Measurements from ENCODE around the gene NSF. TPM values are rescaled to one million over a fixed set of nuclear protein-coding genes. Genes with fewer than 3 reads are reported as not detected.
"Not testable (repeated sequence)": the region's sequence is repeated elsewhere in the genome, so short reads cannot be mapped to it uniquely, and the experiment has no call there.

Gene NSF
- total RNA-seq, 1 donor from 2014 or later = 28.6 TPM

DNA sequence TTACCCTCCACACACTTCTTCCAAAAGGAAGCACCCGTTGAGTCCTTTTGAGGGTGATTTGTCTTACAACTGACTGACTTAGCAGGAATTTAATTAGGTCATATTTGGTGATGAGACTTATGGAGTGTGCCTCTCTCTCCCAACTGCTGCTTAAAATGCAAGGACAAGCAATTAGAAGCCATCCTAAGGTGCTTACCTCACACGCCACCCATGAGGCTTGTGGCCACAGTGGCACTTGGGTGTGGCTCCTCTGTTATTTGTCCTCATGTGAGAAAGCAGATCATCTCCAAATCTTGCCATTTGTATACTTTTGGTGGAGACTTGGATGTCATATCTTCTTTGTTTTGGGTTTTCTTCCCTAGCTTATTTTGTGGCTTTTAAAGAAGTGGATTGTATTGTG lies 166.4 kb downstream of the NSF start:
- DNase-seq = no peak

DNA sequence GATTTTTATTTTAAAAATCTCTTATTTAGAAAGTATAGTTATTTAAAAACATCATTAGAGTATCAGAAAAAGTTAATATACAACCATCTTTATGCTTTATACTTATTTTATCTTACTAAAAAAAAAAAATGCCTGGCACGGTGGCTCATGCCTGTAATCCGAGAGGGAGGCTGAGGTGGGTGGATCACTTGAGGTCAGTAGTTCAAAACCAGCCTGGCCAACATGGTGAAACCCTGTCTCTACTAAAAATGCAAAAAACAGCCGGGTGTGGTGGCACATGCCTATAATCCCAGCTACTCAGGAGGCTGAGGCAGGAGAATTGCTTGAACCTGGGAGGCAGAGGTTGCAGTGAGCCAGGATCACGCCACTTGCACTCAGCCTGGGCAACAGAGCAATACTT lies 167.1 kb downstream of the NSF start:
- DNase-seq = peak; percentile 38

DNA sequence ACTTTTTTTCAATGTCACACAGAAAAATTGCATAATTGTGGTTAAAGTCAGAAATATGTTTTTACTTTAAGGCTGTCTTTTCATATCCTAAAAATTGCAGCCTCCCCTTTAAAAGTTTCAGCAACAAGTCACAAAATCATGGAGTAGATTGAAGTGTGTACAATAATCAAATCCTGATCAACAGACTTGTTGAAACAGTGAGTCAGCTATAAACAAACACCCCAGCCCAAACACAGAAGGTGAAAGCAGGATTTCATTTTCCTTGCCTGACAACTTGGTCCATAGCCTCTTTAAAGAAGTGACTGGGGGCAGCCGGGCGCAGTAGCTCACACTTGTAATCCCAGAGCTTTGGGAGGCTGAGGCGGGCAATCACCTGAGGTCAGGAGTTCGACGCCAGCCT lies 168.1 kb downstream of the NSF start:
- DNase-seq = no peak

DNA sequence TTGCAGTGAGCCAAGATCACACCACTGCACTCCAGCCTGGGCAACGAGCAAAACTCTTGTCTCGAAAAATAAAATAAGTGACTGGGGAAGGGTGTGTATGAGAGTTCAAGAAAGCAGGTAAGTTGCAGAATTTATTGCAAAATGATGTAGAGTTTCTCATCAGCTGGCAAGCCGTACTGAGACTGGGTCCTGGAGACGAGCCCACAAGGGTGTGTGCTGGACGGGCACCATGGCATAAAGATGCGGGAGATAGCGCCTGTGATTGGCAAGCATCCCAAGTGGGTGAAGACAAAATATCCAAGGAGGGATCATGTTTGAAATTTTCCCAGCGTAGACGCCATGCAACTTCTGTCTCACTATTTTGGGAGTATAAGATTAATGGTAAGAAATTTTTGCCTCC lies 168.7 kb downstream of the NSF start:
- no peak for DNase-seq

DNA sequence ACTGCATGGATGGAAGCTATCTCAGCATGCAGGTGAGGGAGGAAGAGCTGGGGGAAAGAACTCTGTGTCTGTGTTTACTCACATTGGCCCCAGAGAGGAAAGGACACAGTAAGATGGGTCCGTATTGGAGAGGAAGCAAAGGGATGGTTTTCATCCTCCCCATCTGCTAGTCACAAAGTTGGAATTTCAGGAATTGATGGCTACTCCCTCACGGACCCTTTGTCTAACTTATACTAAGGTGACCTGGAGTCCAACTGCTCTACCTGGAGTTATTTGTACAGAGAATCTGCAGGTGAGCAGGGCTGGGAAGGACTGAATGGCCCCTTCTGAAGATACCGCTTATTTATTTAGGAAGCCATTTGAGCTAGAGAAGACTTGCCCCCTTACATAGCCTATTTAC lies 172.9 kb downstream of the NSF start:
- no peak for DNase-seq

DNA sequence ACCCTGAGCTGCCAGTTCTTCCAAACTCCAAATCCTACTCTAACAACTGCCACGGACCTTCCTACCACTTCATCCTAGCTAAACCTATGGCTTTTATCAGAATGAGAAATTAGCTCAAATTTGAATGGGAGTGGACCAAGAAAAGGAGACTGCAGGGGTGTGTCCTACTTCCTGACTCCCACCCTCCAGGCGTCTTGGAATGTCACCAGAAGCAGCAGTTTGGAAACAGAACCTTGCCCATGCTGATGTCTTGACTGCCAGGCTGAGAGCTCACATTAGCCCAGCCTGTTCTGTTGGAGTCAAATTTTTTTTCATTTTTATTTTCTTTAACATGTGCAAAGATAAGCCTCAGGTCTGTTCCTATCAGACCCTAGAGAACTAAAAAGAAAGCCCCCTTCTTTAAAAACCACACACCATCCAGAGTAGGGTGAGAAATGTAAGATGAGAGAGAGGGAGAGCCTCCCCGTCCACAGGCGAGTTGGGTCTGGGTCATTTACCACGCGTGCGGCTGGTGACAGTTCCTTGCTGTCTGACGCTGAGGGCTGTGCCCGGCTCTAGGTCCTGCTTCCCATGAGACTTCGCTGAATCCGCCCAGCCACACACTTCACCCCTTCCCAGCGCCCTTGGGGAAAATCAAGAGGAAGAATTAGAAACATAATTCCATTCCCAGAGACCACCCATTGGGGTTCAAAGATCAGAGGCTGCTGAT lies 173.7 kb downstream of the NSF start:
- DNase-seq = no peak

DNA sequence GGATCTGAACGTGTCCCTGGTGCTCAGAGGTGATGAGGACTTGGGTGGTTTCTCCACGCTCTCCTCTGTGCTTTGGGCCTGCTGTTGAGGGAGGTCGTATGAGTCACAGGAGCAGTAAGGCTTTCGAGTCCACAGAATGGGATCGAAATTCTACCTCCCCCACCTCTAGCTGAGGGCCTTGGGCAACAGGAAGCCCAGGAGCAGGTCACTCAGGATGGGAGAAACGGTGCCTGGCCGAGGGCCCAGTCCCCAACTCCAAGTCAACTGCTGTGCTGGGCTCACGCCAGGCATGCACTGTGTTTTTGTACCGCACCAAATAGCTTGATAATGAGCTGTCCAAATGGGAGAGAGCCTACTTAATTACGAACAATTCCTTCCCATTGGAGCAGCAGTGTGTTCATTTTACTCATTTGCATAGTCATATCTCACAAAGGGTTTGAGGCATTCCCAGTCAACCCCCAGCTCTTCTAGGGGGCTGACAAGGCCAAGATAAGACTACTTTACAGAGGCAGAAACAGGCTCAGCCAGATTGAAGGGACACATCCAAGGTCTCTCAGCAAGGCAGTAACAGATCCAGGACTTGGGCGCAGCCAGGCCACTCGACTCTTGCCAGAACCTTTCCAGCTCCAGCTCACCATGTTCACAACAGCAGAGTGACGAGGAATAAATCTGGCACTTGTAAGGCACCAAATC lies 174.4 kb downstream of the NSF start:
- DNase-seq = no peak

DNA sequence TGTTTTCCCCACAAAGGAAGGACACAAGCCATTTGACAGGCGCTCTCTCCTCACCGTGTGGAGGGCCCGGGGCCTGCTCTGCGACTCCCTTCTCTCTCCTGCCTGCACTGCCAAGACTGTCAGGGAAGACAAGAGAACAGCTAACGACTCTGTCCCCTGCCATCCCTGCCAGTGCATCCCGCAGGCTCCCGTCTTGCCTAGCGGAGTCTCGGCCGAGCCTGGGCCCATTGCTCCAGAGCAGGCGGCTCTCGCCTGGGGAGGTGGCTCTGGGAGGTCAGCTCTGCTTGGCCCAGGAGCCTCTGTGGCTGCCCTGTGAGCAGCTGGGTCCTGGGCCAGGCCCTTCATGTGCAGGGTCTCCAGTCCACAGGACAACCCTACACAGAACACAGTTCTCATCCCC lies 175.0 kb downstream of the NSF start:
- no peak for DNase-seq

DNA sequence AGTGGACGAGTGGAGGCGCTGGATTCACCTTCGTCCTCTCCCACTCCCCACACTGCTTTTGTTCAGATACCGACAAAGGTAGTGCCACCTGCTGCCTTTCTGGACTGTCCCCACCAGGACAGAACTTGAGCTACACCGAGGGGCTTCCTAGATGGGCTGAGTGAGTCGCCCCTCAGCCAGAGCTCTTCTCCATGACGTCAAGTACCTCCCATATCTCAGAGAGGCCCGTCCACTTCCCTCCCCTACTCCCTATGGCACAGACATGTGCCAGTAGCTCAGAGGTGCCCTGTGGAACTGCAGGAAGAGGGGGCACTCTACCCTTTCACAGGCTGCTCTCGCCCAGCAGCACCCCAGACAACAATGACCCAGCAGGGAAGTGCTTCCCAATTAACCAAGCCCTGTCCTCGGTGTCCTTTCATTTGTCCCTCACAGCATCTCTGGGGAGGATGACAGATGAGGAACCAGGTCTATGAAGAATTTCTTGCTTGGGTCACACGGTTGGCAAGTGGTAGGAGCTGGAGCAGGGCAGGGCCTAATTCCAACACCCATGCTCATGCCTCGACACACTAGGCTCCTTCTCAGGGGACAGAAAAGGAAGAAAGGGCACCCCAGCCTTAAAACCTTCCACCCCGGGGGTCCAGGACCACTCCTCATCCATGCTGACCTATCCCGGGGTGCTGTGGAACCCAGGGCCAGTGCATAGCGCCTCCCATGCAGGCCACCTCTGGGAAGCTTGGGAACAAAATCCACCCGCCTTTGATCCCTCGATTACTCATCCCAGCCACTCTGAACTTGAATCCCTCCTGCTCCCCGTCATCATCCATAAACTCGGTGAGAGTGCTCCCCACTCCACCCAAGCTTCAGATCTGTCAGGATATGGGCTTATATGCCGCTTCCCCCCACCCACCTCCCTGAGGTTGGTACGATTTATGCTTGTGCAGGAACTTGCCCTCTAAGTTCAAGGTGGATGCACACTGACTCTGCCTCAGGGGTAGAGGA lies 176.3 kb downstream of the NSF start:
- DNase-seq = no peak

DNA sequence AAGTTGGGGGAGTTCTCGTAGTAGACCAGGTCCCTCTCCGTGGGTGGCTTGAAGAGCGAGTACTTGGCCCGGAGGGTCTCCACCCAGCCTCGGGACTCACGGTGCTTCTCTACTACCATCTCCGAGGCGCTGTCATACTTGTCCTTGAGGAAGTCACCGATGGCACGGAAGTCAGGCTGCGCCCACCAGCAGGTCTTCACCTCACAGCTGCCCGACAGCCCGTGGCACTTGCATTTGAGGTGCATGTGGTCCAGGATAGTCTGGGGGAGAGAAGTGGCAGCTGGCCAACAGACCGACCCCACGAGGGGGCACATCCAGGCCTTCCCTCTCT lies 178.0 kb downstream of the NSF start:
- DNase-seq = no peak

DNA sequence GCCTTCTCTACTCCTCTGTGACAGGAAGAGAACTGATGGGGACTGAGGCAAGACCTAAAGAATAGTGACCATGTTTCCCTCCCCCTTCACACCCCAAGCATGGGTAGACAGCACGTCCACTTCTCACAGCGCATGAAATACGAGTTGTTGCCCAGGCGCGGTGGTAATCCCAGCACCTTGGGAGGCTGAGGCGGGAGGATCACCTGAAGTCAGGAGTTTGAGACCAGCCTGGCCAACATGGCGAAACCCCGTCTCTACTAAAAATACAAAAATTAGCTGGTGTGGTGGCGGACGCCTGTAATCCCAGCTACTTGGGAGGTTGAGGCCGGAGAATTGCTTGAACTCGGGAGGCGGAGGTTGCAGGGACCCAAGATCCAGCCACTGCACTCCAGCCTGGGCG lies 178.4 kb downstream of the NSF start:
- DNase-seq = not testable (repeated sequence)

DNA sequence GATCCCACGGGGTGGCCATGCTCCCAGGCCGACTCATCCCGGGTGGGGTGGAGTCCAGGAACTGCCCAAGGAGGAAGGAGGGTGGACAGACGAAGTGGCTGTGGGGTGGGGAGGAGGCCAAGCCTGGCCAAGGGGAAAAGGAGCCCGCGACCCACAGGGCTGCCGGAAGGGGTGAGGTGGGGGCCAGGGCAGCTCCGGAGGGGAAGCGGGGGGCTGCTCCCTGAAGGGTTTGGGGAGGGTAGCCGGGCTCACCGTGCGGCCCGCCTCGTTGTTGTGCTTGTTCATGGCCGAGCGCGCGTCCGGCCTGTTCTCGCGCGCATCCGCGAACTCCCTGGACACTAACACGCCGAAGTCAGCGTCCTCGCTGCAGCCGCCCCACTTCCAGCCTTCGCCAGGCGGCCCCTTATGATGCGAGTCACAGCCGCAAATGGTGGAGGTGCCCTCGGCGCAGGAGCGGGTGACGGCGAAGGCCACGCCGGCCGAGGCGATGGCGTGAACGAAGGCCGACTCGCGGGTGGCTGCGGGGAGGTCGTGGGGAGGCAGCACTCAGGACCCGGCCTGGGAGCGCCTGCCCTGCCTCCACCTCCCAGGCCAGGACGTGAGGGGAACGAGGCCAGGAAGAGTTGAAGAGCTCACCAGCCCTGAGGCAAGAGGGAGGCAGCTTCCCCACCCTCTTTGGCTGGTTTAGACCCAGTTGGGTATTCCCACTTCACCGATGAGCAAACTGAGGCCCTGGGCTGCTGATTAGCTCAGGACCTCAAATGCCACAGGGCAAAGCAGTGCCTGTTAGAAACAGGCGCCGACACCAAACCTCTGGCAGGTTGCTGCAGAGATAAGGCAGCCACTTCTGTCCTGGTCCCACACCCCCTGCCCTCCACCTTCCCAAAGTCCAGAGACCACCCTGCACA lies 179.3 kb downstream of the NSF start:
- DNase-seq = no peak

DNA sequence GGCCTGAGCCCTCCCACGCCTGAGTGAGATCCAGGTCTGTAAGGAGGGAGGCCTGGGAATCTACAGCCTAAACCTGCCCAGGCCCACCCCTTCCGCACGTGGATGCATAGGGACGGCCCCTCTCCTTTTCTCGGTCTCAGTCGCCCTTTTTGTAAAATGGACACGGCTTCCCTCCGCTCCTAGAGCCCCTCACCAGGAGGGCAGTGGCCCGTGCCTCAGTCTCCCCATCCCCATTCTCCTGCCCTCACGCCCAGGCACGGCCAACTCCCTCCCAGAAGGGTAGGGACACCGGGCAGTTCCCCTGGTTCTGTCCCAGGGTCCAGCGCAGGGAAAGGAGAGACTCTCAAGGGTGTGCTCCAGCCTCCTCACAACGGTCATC lies 180.0 kb downstream of the NSF start:
- DNase-seq = no peak

DNA sequence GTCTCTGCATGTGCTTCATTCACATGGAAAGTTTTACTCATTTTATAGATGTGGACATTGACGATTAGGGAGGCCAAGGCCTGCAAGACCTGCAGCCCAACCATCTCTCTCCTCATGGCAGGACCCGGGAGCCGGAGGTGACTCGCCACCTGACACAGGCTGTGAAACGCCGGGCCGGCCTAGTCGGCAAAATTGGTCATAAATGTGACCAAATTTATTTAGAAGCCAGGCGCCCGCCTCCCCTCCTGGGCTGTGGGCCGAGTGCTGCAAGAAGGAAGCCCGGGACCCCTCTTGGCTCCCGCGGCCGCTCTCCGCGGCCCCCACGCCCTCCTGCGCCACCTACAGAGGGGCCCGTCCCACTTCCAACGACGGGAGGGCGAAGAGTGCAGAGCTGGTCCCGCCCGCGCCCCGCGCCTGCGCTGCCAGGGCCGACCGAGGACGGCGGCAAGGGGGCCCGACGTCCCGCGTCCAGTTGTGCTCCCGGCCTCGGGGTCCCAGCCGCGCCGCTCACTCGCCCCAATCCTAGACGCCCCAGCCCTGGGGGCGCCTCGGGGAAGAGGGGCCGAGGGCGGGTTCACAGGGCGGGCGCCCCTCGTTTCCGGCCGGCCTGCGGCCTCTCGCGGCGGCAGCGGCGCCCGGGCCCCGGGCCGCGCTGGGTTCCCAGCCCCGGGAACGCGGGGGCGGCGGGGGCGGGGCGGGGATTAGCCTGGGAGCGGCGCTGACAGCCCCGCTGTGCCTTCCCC lies 180.5 kb downstream of the NSF start:
- DNase-seq = peak; percentile 59

DNA sequence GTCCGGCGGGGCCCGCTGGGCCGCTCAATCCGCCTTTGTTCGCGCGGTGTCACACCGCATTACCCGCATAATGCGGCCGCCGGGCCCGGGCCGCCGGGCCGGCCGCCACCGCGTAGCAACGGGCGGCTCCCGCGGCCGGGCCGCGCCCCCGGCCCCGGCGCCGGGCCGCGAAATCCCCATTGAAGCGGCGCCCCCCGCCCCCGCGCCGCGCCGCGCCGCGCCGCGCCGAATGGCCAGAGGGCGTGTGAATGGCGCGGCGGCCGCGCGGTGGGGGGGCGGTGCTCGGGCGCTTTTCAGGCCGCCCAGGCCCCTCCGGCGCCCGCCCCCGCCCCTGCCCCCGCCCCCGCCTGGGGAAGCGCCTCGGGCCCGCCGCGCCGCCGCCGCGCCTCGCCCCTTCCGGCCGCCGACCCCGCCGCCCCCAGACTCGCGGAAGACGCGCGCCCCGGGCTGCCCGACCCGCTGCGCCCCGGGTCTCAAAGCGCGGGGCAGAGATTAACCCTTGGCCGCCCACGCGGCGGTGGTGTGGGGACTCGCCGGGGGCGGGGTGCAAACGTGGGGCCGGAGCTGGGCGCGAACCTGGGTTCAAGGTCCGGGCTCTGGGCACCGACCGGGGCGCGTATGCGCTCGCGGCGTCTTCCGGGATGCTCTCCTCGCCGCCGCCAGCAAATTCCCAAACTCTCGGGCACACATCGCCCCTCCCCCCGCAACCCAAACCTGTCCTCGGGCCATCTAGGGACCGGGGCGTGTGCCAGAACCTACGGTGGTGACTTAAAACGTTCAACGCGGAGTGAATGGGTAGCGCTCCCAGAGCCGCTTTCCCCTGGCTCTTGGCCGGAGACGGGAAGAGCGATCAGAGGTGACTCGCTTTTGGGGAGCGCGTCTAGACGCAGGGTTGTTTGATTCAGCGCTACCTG lies 181.3 kb downstream of the NSF start:
- DNase-seq = peak; percentile 65

DNA sequence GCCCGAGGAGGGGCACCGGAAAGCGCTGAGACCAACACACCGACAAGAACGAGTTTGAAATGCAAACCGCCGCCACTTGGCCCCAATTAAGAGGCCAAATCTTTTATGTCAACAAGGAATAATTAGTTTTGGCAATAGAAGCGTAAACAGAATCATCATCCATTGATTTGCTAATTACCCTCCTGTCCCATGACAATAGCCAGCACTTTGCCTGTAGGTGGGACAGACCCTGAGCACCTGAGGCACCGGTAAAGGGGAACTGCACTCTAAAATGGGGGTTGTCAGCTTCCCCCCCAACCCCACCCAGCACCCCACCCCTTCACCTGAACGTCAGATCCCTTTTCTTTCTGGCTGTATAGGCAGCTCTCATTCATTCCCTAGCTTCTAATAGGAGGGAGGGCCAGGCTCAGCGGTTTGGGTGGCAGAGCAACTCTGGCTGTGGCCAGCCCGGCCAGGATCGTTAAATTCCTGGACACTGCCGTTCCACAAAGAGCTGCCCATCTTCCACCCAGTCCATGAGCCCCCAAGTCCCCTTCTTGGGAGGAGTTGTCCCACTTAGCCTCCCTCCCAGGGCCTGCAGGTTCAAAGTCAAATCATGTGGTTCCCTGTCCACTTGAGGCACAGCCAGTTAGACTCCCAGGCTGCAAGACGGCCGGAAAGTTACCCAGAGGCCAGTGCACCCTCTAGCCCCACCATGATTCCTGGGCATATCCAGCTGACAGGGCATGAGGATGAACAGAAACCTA lies 182.2 kb downstream of the NSF start:
- DNase-seq = no peak

DNA sequence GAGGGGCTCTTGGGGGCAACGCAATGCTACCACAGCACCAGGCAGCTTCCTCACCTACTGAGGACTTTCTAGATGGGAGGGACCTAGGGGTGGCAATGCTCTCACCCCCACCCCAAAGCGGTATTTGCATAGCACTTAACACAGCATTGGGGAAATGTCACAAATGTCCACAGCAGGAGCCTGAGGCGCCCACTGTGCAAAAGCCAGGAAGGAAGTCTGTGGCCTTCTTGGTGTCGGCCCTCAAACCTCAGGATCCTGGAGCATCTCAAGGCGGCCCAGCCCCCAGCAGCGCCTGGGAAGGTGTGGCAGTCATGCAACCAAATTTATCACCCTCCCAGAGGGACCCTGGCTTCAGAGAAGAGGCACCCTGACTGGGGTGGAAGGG lies 182.7 kb downstream of the NSF start:
- no peak for DNase-seq

DNA sequence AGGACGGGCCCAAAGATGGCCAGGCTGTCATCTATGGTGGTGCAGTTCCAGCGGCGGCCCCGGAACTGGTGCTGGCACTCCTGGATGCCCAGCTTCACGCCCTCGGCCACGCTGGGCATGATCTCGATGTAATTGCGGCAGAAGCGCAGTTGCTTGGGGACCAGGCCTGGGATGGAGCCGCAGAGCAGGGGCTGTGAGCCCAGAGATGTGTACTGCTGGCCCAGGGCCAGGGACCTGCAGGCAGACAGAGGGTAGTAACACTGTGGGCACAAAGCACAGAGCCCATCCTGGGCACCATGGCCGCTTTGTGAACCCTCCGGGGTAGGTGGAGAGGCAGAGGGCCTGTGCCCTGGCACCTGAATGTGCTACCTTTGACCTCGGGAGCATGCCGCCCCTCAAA lies 183.2 kb downstream of the NSF start:
- DNase-seq = no peak

DNA sequence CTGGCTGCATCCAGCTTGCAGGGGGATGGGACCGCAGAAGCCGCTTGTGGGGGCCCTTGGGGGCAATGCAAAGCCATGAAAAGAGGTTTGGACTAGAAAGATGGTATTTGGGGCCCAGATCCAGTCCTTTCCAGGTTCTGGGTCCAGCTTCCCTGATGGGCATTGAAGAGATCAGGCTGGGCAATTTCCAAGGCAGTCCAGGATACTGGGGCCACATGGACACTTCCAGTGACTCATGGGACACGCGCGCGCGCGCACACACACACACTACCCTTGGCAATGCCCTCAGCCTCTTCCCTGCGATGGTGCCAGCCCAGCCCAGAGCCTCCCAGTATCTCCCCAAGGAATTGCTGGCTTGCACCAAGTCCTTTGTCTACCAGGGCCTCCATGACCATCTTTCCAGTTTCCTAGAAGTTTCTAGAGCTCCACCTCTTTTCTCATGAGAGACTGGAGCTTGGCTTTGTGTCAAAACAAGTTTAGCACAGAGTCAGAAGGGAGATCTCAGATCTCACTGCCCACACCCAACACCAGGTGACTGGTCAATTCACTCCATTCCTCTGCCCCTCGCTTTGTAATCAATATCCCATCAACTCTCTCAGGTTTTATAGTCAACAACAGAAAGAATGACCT lies 183.8 kb downstream of the NSF start:
- DNase-seq = no peak

All from tongue (tissue), 2 donors.